Measurements from ENCODE around the gene FARP1. TPM values are rescaled to one million over a fixed set of nuclear protein-coding genes. Genes with fewer than 3 reads are reported as not detected.

The FARP1 gene
- total RNA-seq, 4 donors from 2014 or later, result 13.1 to 71.2 (median 46.6) TPM

- intact Hi-C loops (cut with DNase I; ENCODE audit: low total_unique reads), result no loop called here
- Histone ChIP-seq H3K9me3 (no peaks in the 10 kb centered on the region), H3K4me3 (no peak overlapping the region), H3K27ac (no peak overlapping the region), H3K27me3 (no peaks in the 10 kb centered on the region), H3K4me1 (no peaks in the 10 kb centered on the region), H3K36me3 (no peaks in the 10 kb centered on the region)
- TF ChIP-seq CTCF (IDR thresholded peaks at IDR 0.05) (no peak), POLR2A (IDR thresholded peaks at IDR 0.05) (no peak)
- DNase-seq, result no peak
These were observed 296.4 kb downstream of the FARP1 start for GRCh38 chr13:98439126-98439828.

GRCh38 chr13:98439896-98440295, 297.0 kb downstream of the FARP1 start:
- no peaks in the 10 kb centered on the region for H3K4me1 ChIP-seq
- DNase-seq, result no peak
- H3K36me3 ChIP-seq, result no peaks in the 10 kb centered on the region
- intact Hi-C loops (cut with DNase I; ENCODE audit: low total_unique reads), result loop anchor here (5.0 kb wide), 1 partner anchor 212 kb away; no protein-coding TSS in a partner anchor
- no peak overlapping the region for H3K4me3 ChIP-seq
- no peak overlapping the region for H3K27ac ChIP-seq
- no peak for TF ChIP-seq POLR2A (IDR thresholded peaks at IDR 0.05)
- no peak for TF ChIP-seq CTCF (IDR thresholded peaks at IDR 0.05)
- no peaks in the 10 kb centered on the region for H3K27me3 ChIP-seq
- no peaks in the 10 kb centered on the region for H3K9me3 ChIP-seq

GRCh38 chr13:98440390-98441055, 297.6 kb downstream of the FARP1 start:
- H3K4me1 ChIP-seq, result no peaks in the 10 kb centered on the region
- no peak overlapping the region for H3K4me3 ChIP-seq
- no peaks in the 10 kb centered on the region for H3K9me3 ChIP-seq
- TF ChIP-seq CTCF (IDR thresholded peaks at IDR 0.05) (no peak), POLR2A (IDR thresholded peaks at IDR 0.05) (no peak)
- H3K27ac ChIP-seq, result no peak overlapping the region
- intact Hi-C loops (cut with DNase I; ENCODE audit: low total_unique reads), result loop anchor here (5.0 kb wide), 1 partner anchor 212 kb away; no protein-coding TSS in a partner anchor
- no peaks in the 10 kb centered on the region for H3K27me3 ChIP-seq
- no peak for DNase-seq
- H3K36me3 ChIP-seq, result no peaks in the 10 kb centered on the region

- no peaks in the 10 kb centered on the region for H3K4me1 ChIP-seq
- no peaks in the 10 kb centered on the region for H3K9me3 ChIP-seq
- intact Hi-C loops (cut with DNase I; ENCODE audit: low total_unique reads), result loop anchor here (5.0 kb wide), 1 partner anchor 211 kb away; no protein-coding TSS in a partner anchor
- no peak for TF ChIP-seq CTCF (IDR thresholded peaks at IDR 0.05)
- no peak for TF ChIP-seq POLR2A (IDR thresholded peaks at IDR 0.05)
- no peak overlapping the region for H3K27ac ChIP-seq
- H3K4me3 ChIP-seq, result no peak overlapping the region
- DNase-seq, result no peak
- H3K27me3 ChIP-seq, result no peaks in the 10 kb centered on the region
- no peaks in the 10 kb centered on the region for H3K36me3 ChIP-seq
These were observed 298.3 kb downstream of the FARP1 start for GRCh38 chr13:98441056-98441676.
